Measurements from ENCODE around the gene CLK2.

Gene CLK2

DNA sequence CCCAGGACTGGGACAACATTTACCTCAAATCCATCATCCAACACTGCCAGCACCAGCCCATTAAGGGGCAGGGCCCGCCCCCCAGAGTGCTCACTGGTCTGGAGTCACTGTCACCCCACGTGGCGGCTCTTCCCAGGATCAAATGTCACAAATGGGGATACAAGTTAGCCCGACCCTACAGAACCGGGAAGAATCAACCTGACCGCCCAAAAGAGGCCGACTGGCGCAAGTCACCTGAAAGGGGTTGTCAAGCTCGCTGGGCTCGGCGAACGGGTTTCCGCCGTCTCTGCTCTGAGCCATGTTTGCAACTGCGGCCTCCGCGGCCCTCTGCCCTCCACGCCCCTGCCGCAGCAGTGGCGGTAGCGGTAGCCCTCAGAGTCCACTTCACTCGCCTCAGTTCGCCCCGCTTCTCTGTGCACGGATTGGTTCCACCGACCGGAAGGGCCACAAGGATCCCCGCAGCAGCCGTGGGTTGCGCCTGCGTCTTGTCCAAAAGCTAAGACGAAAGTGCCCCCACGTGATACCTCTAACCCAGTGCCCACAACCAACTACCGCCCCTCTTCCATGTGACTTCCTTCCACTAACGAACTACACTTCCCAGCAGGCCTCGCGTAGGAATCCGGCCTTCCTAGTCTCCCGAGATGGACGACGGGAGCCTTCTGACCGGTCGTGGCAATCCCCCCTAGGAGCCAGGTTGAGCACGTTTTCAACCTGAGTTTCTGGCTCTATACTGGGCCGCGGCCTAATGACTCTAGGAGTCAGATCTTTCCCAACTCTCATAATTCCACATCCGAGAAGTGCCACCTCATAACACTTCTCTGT lies 11.2 kb downstream of the CLK2 start, which contains the start of gene SCAMP3:
Gene SCAMP3 (minus strand): TSS at position 509 of the 822 bp plus-strand sequence. CDS start 209 bp downstream, at position 300.
- Mint-ChIP-seq H3K27ac (peak within 1 kb of the TSS; percentile 99), H3K9me3 (no peaks in the 10 kb centered on the region)

DNA sequence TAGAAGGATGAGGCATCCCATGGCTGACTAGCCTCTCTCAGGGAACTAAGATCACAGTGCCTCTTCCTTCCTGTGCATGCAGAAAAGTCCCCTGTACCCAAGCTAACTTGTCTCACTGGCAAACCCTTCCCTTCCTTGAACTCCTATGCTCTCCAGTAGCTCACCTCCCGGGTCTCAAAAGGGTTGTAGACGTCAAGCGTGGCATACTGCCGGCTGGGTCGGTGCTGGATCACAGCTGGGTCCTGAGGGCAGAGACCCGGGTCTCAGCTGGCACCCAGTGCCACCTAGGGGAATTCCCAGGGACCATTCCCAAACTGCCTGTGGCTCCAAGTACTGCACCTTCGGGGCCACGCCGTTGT lies 11.8 kb downstream of the CLK2 start:
- H3K27ac Mint-ChIP-seq = peak overlapping the region; percentile 99
- H3K27me3 Mint-ChIP-seq (ENCODE audit: low read depth) = no peaks in the 10 kb centered on the region
- H3K4me1 Mint-ChIP-seq (ENCODE audit: low read depth) = peaks cover 34% of the 10 kb centered on the region
- peak overlapping the region; percentile 100 for H3K4me3 Mint-ChIP-seq
- H3K9me3 Mint-ChIP-seq = no peaks in the 10 kb centered on the region
- H3K36me3 Mint-ChIP-seq (ENCODE audit: low read depth) = peaks cover 58% of the 10 kb centered on the region

More for the DNA sequence above, 11.2 kb downstream of the CLK2 start, which contains the start of gene SCAMP3:
- Mint-ChIP-seq H3K27me3 (ENCODE audit: low read depth) (no peaks in the 10 kb centered on the region), H3K36me3 (ENCODE audit: low read depth) (peaks cover 59% of the 10 kb centered on the region), H3K4me3 (peak within 1 kb of the TSS; percentile 100), H3K4me1 (ENCODE audit: low read depth) (peaks cover 31% of the 10 kb centered on the region)

DNA sequence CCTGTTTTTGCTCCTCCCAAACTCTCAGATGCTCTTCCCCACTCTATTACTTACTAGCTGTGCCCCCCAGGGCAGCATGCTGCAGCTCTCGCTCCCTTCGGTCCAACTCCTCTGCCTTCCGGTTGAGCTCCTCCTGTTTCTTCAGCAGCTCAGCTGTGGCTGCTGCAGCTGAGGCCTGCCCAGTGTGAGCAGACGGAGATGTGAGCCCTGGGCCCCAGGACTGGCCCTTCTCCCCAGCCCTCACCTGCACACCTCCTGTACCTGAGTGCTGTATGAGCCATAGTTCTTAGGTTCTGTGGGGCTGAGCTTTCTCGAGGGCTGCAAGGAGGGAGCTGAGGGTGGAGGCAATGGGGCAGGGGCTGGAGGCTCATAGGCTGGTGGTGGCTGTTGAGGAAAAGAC lies 13.0 kb downstream of the CLK2 start:
- Mint-ChIP-seq H3K4me3 (no peak overlapping the region), H3K27me3 (ENCODE audit: low read depth) (no peaks in the 10 kb centered on the region), H3K4me1 (ENCODE audit: low read depth) (peaks cover 43% of the 10 kb centered on the region), H3K27ac (no peak overlapping the region), H3K9me3 (no peaks in the 10 kb centered on the region), H3K36me3 (ENCODE audit: low read depth) (peaks cover 54% of the 10 kb centered on the region)

DNA sequence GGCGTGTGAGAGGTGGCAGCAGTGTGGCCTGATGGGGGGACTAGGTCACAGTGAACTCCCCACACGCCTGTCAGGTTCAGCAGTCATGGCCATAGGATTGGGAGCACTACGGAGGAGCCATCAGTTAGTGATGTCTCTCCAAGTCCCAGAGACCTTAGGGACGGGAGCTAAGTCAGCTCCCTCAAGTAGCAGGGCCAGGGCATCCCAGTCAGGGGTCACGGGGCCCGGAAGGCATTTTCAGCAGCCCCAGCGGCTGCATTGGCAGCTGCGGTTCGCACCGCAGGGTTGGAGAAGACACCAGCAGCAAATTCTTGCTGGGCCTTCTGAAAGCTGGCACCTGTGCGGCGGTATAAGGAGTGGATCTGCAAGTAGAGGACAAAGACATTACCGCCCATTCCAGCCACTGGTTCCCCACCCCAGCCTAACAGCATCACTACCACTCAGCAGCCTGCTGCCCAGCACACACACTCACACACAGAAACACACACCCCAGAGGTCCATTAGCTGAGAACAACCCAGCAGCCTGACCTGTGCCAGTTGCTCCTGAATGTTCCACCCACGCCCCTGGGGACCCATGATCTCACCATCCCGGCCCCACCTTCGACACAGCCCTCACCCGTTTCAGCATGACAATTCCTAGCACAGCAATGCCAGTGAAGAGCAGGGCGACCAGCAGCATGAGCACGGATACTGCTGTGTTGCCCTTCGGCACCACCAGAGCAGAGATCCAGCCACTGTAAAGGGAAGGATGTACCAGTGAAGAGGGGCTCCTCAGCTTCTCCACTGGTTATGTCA lies 17.0 kb downstream of the CLK2 start:
- no peaks in the 10 kb centered on the region for H3K9me3 Mint-ChIP-seq
- peak overlapping the region; percentile 77 for H3K4me3 Mint-ChIP-seq
- H3K27me3 Mint-ChIP-seq (ENCODE audit: low read depth) = no peaks in the 10 kb centered on the region
- H3K4me1 Mint-ChIP-seq (ENCODE audit: low read depth) = peaks cover 41% of the 10 kb centered on the region
- no peak overlapping the region for H3K27ac Mint-ChIP-seq
- peaks cover 28% of the 10 kb centered on the region for H3K36me3 Mint-ChIP-seq (ENCODE audit: low read depth)

DNA sequence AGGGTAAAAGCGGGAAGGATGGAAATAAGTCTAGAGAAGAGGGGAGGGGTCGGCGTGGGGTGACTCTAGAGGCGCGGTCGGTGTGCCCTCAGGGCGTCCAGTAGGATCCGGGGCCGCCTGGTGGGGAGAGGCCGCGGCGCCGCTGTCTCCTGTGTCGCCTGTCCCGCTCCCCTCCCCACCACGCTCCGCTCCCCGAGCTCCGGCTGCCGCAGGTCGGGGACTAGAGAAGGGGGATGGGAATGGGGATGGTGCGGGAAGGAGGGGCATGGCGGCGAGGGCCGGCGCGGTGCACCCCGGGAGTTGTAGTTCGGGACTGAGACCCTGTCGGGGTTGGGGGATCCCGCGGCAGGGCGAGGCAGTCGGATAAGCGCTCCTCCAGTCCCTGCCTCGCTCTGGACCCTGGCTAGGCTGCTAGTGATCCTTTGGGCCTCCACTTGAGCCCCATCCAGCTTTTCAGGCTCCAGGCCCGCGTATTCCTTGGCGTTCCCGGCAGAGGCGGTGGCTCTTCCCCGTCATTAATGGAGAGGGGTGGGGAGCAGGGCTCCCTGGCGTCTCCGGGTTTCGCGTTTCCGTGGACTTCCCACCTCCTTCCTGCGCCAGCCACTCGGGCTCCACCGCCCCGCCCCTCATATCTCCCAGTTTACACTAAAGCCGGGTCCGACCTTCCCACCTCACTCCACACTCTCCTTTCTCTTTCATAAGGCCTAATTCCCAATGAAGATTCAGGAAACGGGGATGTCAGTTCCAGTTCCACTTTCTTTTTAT lies 17.9 kb downstream of the CLK2 start, which contains the start of gene ENTREP3:
Gene ENTREP3 (minus strand): TSS at position 241 of the 765 bp plus-strand sequence. CDS start 606 bp downstream, outside the sequence.
- H3K27ac Mint-ChIP-seq = peak within 1 kb of the TSS; percentile 73
- H3K36me3 Mint-ChIP-seq (ENCODE audit: low read depth) = peaks cover 23% of the 10 kb centered on the region
- peaks cover 40% of the 10 kb centered on the region for H3K4me1 Mint-ChIP-seq (ENCODE audit: low read depth)

DNA sequence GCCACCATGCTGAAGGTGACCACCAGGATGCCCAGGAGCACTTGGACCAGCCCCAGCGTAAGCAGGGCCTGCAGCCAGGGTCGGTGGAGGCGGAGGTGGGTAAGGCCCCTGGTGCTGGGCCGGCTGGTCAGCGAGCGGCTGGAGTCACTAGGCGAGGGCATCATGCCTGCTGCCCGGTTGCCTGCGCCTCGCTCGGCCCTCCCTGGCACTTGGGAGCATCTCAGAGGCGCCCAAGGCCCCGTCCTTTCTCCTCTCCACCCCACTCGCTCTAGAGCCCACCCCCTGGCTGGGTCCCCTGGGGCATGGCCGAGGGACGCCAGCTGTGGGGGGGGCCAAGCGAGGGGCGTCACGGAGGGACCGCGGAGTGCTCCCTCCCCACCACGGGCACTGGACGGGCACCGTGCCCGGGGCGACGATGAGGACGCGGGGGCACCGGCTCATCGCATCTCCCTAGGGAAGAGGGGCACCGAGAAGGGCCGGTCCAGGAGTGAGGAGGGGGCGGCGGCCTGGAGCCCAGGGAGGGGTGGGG lies 18.5 kb downstream of the CLK2 start:
- H3K9me3 Mint-ChIP-seq = no peaks in the 10 kb centered on the region
- peak overlapping the region; percentile 80 for H3K4me3 Mint-ChIP-seq
- peaks cover 18% of the 10 kb centered on the region for H3K36me3 Mint-ChIP-seq (ENCODE audit: low read depth)
- peaks cover 39% of the 10 kb centered on the region for H3K4me1 Mint-ChIP-seq (ENCODE audit: low read depth)
- peak overlapping the region; percentile 36 for H3K27ac Mint-ChIP-seq
- no peaks in the 10 kb centered on the region for H3K27me3 Mint-ChIP-seq (ENCODE audit: low read depth)

More for the DNA sequence above, 17.9 kb downstream of the CLK2 start, which contains the start of gene ENTREP3:
- H3K9me3 Mint-ChIP-seq = no peaks in the 10 kb centered on the region
- peak within 1 kb of the TSS; percentile 80 for H3K4me3 Mint-ChIP-seq
- no peaks in the 10 kb centered on the region for H3K27me3 Mint-ChIP-seq (ENCODE audit: low read depth)

DNA sequence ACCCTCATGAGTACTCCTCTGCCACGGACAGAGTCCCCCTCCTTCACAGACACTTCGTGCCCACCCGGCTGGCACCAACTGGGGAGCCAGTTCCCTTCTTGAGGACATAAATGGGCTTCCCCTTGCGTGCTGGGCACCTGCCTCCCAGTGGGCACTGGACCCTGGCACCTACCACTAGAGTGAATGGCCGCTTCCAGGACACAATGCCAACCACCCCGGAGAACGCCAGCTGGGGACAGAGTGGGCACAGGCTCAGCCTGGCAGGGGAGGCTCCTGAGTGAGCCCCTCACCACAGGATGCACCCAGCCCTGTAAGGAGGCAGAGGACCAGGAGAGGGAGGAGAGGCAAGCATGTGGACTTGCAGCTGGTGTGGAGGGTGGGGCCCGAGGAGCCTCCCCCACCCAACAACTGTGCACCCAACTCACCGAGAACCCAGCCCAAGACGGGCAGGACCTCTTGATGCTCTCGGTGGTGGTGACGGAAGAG lies 19.0 kb downstream of the CLK2 start:
- H3K9me3 Mint-ChIP-seq = no peaks in the 10 kb centered on the region
- peaks cover 18% of the 10 kb centered on the region for H3K36me3 Mint-ChIP-seq (ENCODE audit: low read depth)
- H3K27ac Mint-ChIP-seq = peak overlapping the region; percentile 73
- H3K4me3 Mint-ChIP-seq = peak overlapping the region; percentile 80
- H3K4me1 Mint-ChIP-seq (ENCODE audit: low read depth) = peaks cover 39% of the 10 kb centered on the region
- no peaks in the 10 kb centered on the region for H3K27me3 Mint-ChIP-seq (ENCODE audit: low read depth)

DNA sequence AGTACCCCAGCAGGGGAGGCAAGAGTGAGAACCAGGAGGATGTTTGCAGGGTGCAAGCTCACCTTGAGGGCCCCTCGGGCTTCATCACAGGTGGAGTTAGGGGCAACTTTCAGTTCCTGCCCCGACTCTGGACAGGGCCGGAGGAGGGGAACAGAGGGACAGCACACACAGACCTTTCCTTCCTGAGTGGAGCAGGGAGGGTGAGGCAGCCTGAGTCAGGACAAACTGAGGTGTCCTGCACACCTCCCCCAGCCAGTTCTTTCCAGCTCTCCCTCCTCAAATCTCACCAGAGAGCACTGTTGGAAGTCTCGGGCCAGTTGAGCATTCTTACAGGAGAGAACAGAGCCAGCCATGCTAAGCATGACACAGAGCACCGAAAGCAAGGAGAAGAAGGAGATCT lies 19.5 kb downstream of the CLK2 start:
- H3K36me3 Mint-ChIP-seq (ENCODE audit: low read depth) = peaks cover 18% of the 10 kb centered on the region

DNA sequence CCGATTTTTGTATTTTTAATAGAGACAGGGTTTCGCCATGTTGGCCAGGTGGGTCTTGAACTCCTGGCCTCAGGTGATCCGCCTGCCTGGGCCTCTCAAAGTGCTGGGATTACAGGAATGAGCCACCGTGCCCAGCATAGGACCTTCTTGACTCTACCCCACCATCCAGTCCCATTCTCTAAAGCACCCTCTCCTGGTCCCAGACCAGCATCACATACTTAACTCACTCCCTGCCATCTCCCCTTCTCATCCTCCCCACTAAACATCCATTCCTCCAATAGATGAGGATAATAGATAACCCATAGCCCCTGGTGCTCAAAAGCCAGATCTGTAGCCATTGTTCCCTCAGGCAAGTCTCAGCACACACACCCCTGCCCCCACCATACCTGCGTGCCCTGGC lies 20.1 kb downstream of the CLK2 start:
- peak overlapping the region; percentile 80 for H3K4me3 Mint-ChIP-seq
- peaks cover 39% of the 10 kb centered on the region for H3K4me1 Mint-ChIP-seq (ENCODE audit: low read depth)
- no peak overlapping the region for H3K27ac Mint-ChIP-seq
- no peaks in the 10 kb centered on the region for H3K9me3 Mint-ChIP-seq
- no peaks in the 10 kb centered on the region for H3K27me3 Mint-ChIP-seq (ENCODE audit: low read depth)
- peaks cover 14% of the 10 kb centered on the region for H3K36me3 Mint-ChIP-seq (ENCODE audit: low read depth)

More for the DNA sequence above, 19.5 kb downstream of the CLK2 start:
- Mint-ChIP-seq H3K27me3 (ENCODE audit: low read depth) (no peaks in the 10 kb centered on the region), H3K9me3 (no peaks in the 10 kb centered on the region), H3K4me1 (ENCODE audit: low read depth) (peaks cover 39% of the 10 kb centered on the region), H3K27ac (no peak overlapping the region), H3K4me3 (peak overlapping the region; percentile 80)

DNA sequence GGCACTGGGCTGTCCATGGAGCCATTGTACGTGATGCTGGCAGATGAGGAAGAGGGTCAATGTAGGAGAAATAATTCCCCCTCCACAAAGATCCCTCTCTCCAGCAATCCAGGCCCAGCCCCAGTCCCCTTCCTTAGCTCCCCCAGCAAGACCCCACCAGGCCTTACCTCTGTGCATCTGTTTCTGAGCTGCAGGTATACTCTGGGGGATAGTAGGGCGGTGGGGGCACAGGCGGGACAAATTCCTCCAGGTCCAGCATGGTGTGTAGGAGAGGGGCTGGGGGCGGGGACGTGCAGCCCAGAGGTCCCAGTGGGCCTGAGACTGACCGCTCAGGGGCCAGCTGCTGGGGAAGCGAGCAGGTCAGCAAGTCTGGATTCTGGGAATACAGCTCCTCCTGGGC lies 21.7 kb downstream of the CLK2 start:
- H3K4me1 Mint-ChIP-seq (ENCODE audit: low read depth) = peaks cover 35% of the 10 kb centered on the region
- H3K36me3 Mint-ChIP-seq (ENCODE audit: low read depth) = peaks cover 6% of the 10 kb centered on the region
- no peak overlapping the region for H3K4me3 Mint-ChIP-seq
- no peaks in the 10 kb centered on the region for H3K9me3 Mint-ChIP-seq
- no peaks in the 10 kb centered on the region for H3K27me3 Mint-ChIP-seq (ENCODE audit: low read depth)
- no peak overlapping the region for H3K27ac Mint-ChIP-seq

DNA sequence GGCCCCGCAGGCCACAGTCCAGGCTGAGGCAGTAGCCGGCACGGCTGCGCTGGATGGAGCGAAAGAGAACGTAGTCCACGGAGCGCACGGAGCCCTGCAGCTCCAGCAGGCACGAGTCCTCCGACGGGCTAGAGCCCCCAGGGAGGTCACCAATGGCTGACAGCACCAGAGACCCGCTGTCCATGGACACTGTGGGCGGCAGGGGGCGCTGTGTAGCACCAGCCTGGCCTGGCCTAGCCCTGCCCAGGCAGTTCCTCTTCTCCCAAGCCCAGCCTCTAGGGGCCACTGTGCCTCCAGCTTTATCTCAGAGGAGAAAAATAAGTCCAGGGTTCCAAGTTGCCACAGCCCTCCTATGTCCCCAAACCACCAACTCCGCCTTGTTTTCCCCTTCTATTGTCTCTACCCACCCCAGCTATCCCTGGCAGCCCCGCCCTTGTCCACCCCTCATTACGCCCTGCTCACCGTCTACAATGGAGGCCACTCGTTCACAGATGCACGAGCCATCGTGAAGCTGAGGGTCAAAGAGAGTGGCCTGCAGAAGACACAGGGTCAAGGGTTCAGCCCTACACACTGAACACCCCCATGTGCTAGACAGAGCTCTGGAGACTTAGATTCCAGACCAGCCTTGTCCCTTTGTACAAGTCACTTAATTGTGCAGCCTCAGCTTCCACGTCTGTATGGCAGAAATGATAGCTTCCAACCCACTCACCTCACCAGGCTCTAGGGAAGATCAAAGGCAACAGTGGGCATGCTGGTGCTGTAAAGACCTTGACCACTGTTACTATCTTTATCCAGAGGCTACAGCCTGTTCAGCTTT lies 22.5 kb downstream of the CLK2 start:
- no peak overlapping the region for H3K27ac Mint-ChIP-seq
- H3K4me3 Mint-ChIP-seq = peak overlapping the region; percentile 48
- no peaks in the 10 kb centered on the region for H3K9me3 Mint-ChIP-seq
- H3K4me1 Mint-ChIP-seq (ENCODE audit: low read depth) = peaks cover 34% of the 10 kb centered on the region
- peaks cover 7% of the 10 kb centered on the region for H3K36me3 Mint-ChIP-seq (ENCODE audit: low read depth)
- no peaks in the 10 kb centered on the region for H3K27me3 Mint-ChIP-seq (ENCODE audit: low read depth)

DNA sequence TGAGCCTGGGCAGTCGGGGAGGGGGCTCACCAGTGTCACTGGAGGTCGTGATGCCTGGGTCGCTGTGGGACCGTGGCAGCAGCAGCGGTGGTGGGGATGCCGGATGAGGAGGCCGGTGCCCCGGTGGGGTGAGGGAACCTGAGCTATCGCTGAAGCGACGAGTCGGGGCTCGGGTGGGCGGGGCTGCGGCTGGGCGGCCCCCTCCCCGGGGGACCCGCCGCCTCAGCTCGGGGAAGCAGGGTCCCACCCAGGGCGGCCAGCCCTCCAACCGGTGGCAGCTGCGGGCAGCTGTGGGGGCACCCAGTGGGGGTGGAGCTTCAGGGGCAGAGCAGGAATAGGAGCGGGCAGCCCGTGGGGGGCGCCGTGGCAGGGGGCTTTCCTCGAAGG lies 23.1 kb downstream of the CLK2 start:
- Mint-ChIP-seq H3K27ac (peak overlapping the region; percentile 59), H3K27me3 (ENCODE audit: low read depth) (no peaks in the 10 kb centered on the region), H3K4me3 (peak overlapping the region; percentile 72), H3K9me3 (no peaks in the 10 kb centered on the region), H3K36me3 (ENCODE audit: low read depth) (peaks cover 7% of the 10 kb centered on the region), H3K4me1 (ENCODE audit: low read depth) (peaks cover 35% of the 10 kb centered on the region)
